Stimulated activated naive B cell treated with anti-CD40 and anti-IgM and Interleukin-4, amounts not matched to agents 10 μg/mL and 1 μg/mL and 100 μg/mL, for 72 hours (primary cell): ENCODE measurements around the gene TTC34.

Source experiments
- ATAC-seq, 2 donors: fragments of 150-1000 bp; cut with Tn5 transposase; replicated peaks; 2 replicates each; pipeline ENCODE4 v1.10.0; 2021; ENCODE audit warnings: moderate library complexity in 1 of 2
- DNase-seq: peaks from one replicate; pipeline ENCODE4 v3.0.0; 2021
- H3K27ac Mint-ChIP-seq: one replicate; pipeline ENCODE4 v1.8.0; 2022; ENCODE audit warnings: mild to moderate bottlenecking, mixed read lengths
- H3K27me3 Mint-ChIP-seq, 2 donors: one replicate each; pipeline ENCODE4 v1.8.0; 2022; ENCODE audit warnings: mixed read lengths in 2 of 2
- H3K36me3 Mint-ChIP-seq, 2 donors: one replicate each; pipeline ENCODE4 v1.8.0; 2022; ENCODE audit warnings: mixed read lengths in 2 of 2, mild to moderate bottlenecking in 1 of 2
- H3K4me1 Mint-ChIP-seq, 2 donors: one replicate each; pipeline ENCODE4 v1.8.0; 2022; ENCODE audit warnings: mixed read lengths in 2 of 2, mild to moderate bottlenecking in 1 of 2
- H3K4me3 Mint-ChIP-seq, 2 donors: one replicate each; pipeline ENCODE4 v1.8.0; 2022; ENCODE audit warnings: mild to moderate bottlenecking in 2 of 2, mixed read lengths in 2 of 2, moderate library complexity in 1 of 2
- H3K9me3 Mint-ChIP-seq, 2 donors: one replicate each; pipeline ENCODE4 v1.8.0; 2022; ENCODE audit warnings: mixed read lengths in 2 of 2, mild to moderate bottlenecking in 1 of 2

TTC34 gene

DNA sequence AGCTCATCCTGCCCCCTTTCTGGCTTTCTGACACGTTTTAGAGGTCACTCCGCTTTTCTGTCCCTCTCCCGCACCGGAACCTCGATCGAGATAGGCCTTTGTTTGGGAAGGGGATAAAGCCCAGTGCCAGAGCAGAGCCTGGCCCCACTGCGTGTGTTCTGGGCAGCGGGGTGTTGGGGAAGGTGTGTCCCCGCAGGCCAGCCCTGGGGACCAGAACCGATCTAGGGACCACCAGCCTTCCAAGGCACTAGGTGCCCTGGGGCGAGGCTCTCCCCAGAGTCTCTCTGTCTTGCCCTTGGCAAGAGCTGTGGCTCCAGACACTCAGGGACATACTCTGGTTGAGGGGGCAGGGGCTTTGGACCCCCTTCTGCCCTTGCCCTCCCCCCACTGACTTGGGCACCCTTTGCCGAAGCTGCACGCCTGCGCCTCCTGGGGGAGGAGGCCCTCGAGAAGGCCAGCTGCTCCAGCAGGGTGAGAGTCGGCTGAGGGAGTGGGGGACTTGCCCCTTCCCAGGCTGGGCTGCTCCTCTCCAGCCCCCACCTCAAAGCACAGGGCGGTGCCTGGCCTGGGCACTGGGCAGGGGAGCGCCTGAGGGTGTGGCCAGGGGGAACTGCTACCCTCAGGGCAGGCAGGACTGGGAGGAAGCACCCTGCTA is 198.5 kb downstream of the TTC34 start:
- Mint-ChIP-seq H3K36me3 (peaks cover 0 to 4% of the 10 kb centered on the region in 2 donors), H3K4me3 (no peak overlapping the region), H3K27ac (peak overlapping the region; percentile 16), H3K4me1 (no peaks in the 10 kb centered on the region), H3K9me3 (peaks cover 5% of the 10 kb centered on the region in 2 donors), H3K27me3 (peaks cover 11 to 15% of the 10 kb centered on the region in 2 donors)
- DNase-seq (no peak), ATAC-seq (no peak)

DNA sequence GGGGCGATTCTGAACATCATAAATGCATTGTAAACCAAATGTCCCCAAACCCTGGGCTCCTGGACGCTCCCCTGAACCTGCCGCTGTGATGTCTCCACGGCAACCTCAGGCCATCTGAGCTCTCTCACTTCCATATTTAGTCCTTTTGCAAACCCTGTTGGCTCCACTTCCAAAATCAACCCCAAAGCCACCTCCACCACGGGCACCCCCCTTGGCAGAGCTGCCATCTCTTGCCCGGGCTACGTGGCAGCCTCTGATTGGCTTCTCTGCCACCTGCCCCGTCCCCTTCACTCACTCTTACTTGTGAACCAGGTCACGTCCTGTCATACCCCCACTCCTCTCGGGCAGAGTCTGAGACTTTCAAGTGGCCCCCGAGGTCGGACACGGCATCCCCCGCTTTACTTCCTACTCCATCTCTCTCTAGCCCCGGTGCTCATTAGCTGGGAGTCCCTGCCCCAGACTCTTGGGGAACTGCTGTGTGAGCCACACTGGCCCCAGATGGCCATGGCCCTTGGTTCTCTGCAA is 199.1 kb downstream of the TTC34 start:
- DNase-seq (no peak), ATAC-seq (no peak)
- H3K27me3 Mint-ChIP-seq: peaks cover 18 to 22% of the 10 kb centered on the region in 2 donors
- H3K27ac Mint-ChIP-seq: no peak overlapping the region
- no peak overlapping the region for H3K4me3 Mint-ChIP-seq
- peaks cover 0 to 4% of the 10 kb centered on the region in 2 donors for H3K36me3 Mint-ChIP-seq
- peaks cover 0 to under 1% of the 10 kb centered on the region in 2 donors for H3K4me1 Mint-ChIP-seq
- peaks cover 5% of the 10 kb centered on the region in 2 donors for H3K9me3 Mint-ChIP-seq

DNA sequence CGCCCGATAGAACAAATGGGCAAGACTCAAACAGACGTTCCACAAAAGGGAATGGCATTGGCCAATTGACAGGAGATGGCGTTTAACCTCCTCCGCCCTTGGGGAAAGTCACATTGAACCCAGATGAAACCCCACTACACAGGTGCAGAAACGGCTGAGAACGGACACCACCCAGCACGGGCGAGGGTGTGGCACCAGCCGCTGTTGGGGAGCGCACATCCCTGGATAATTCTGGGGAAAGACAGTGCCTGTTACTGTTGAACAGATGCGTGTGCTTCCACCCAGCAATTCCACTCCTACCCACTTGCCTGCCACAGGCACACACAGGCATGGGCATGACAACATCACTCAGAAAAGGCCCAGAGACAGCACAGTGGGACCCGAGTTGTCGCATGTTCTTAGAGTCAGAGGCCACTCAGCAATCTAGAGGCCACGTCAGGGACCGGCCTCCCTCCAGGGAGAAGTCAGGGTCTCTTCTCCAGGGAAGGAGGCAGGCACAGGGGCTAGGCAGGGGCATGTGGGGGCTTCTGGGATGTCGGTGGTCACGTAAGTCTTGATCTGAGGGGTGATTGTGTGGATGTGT is 199.7 kb downstream of the TTC34 start:
- H3K9me3 Mint-ChIP-seq: peaks cover 5% of the 10 kb centered on the region in 2 donors
- ATAC-seq: no peak
- peaks cover 0 to 2% of the 10 kb centered on the region in 2 donors for H3K4me1 Mint-ChIP-seq
- H3K36me3 Mint-ChIP-seq: peaks cover 0 to 4% of the 10 kb centered on the region in 2 donors
- no peak overlapping the region for H3K27ac Mint-ChIP-seq
- H3K27me3 Mint-ChIP-seq: peaks cover 18 to 27% of the 10 kb centered on the region in 2 donors
- H3K4me3 Mint-ChIP-seq: no peak overlapping the region
- no peak for DNase-seq

DNA sequence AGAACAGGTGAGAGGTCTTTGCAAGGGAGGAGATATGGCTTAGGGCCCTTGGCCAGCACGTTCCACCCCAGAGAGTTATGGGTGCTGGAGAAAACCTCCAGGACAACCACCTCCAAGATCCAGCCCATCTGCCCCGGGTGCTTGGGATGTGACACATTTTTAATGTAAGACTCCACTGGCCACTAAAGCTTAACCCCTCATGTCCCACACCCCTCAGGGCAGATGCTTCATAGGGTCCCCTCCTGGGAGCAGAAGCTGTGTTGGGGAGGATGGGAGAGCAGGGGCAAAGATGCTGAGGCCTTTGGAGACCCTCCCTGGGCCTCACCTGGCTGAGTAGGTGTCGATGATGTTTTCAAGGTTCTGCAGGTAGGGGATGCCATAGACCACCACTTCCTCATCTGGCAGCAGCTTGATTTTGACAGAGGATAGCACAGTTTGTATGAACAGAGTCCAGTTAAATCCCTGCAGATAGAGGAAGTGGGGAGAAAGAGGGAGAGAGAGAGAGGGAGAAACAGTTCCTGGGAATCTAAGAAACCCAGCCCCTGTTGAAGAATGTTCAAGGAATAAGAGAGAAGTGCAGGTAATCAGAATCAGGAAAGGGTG is 203.1 kb downstream of the TTC34 start:
- no peak overlapping the region for H3K4me3 Mint-ChIP-seq
- no peak for DNase-seq
- peaks cover 0 to 4% of the 10 kb centered on the region in 2 donors for H3K36me3 Mint-ChIP-seq
- H3K4me1 Mint-ChIP-seq: peaks cover 2 to 6% of the 10 kb centered on the region in 2 donors
- no peak for ATAC-seq
- H3K9me3 Mint-ChIP-seq: peaks cover 5% of the 10 kb centered on the region in 2 donors
- H3K27ac Mint-ChIP-seq: no peak overlapping the region
- peaks cover 23 to 34% of the 10 kb centered on the region in 2 donors for H3K27me3 Mint-ChIP-seq

DNA sequence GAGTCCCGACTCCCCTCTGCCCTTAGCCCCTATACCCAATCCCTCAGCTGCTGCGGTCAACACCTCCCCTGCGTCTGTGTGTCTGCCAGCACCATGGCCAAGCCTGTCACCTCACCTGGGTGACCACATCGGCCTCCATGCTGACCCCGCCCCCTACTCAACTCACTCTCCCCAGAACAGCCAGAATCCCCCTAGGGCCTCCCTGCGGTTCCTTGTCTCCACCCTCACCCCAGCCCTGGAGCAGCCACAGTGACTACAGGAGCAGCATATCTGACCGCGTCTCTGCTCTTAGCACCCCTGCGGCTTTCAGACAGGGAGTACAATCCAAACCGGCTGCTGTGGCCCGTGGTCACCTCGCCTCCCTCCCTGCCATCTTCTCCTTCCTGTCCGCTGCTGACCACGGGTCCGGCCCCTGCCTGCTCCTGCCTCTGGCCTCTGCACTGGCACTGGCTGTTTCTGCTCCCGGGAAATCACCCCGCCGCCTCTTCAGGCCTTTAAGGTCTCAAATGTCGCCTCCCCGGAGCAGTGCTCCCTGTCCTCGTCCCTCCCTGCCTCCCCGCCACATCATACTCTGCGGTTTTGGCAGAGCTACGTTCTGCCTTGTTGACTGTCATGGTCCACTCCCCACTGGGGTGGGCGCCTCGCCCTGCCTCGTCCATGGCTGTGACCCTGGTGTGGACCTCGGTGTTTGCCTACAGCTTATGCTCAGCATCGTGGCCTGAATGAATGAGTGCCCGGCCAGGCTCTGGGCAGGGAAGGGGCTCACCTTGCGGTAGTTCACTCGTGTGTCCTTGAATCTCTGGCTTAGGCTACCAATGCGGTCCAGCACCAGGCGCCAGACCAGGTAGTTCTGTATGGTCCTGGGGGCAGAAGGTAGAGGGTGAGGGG is 203.8 kb downstream of the TTC34 start:
- H3K4me1 Mint-ChIP-seq: peaks cover 4 to 10% of the 10 kb centered on the region in 2 donors
- no peak overlapping the region for H3K4me3 Mint-ChIP-seq
- peaks cover 5% of the 10 kb centered on the region in 2 donors for H3K9me3 Mint-ChIP-seq
- peaks cover 20 to 35% of the 10 kb centered on the region in 2 donors for H3K27me3 Mint-ChIP-seq
- H3K27ac Mint-ChIP-seq: peak overlapping the region; percentile 10
- H3K36me3 Mint-ChIP-seq: peaks cover 0 to 4% of the 10 kb centered on the region in 2 donors
- ATAC-seq (no peak), DNase-seq (no peak)

DNA sequence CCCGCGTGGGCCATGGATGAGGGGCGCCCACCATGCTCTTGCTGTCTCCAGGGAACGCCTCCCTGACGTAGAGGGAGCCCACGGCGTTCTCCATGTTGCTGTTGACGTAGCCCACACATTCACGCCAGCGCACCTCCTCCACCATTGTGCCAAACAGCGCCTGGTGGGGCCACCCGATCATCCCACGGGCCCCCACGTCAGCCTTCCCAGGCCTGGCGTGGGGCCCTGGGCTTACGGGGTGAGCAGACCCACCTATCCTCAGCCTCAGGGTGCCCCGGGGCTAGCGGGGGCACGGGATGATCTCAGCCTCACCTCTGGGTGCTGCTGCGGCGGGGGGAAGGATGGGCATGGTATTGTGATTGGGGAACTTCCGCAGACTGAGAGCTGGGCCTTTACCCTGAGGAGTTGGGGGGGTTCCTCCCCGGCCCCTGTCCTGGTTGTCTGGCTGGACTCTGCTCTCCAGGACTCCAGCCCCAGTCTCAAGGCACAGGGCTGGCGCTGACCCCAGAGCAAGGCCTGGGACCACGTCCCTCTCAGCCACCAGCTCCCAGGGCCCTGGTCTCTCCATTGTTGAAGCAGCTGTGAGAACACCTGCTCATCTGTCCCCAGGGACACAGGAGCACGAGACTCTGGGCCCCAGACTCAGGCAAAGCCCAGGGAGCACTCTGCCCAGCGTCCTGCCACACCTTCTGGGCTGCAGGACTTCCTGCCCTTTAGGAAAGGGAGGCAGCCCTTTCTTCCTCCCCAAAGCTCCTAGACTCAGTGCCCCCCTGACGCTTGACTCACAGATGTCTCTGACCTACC is 204.8 kb downstream of the TTC34 start:
- Mint-ChIP-seq H3K4me3 (no peak overlapping the region), H3K4me1 (peaks cover 4 to 11% of the 10 kb centered on the region in 2 donors), H3K27ac (peak overlapping the region; percentile 20), H3K9me3 (peaks cover 5% of the 10 kb centered on the region in 2 donors), H3K27me3 (peaks cover 16 to 29% of the 10 kb centered on the region in 2 donors), H3K36me3 (peaks cover 0 to 4% of the 10 kb centered on the region in 2 donors)
- no peak for ATAC-seq
- DNase-seq: no peak

DNA sequence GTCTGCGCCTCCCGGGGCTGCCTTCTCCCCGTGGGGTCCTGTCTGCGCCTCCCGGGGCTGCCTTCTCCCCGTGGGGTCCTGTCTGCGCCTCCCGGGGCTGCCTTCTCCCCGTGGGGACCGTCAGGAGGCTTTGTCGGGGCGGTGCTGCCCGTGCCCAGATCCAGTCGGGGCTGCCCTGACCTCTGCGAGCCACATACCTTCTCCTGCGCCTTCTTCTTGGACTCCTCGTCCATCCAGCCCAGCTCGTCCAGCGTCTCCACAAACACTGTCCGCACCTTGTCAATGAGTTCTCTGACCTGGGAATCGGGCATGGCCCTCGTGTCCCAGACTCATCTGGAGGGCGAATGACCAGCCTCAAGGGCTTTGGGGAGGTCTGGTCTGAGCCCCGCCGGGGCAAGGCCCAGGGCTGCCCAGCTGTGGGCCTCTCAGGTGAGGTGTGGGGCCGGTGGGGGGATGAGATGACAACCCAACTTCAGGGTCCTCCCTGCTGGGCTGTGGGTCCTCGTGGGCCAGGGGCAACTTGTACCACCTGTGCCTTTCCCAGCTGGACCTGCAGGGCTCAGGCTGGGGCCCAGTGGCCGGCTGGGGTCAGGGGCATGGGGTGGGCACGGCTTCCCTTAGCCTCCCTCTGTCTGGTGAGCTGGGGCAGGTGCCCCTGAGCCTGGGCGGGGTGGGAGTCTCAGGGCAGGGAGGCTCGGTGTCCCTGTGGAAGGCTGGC is 205.5 kb downstream of the TTC34 start:
- DNase-seq (no peak), ATAC-seq (no peak)
- no peak overlapping the region for H3K27ac Mint-ChIP-seq
- H3K4me1 Mint-ChIP-seq: peaks cover 4 to 11% of the 10 kb centered on the region in 2 donors
- peaks cover 5% of the 10 kb centered on the region in 2 donors for H3K9me3 Mint-ChIP-seq
- no peak overlapping the region for H3K4me3 Mint-ChIP-seq
- H3K27me3 Mint-ChIP-seq: peaks cover 13 to 29% of the 10 kb centered on the region in 2 donors
- H3K36me3 Mint-ChIP-seq: peaks cover 0 to 4% of the 10 kb centered on the region in 2 donors

DNA sequence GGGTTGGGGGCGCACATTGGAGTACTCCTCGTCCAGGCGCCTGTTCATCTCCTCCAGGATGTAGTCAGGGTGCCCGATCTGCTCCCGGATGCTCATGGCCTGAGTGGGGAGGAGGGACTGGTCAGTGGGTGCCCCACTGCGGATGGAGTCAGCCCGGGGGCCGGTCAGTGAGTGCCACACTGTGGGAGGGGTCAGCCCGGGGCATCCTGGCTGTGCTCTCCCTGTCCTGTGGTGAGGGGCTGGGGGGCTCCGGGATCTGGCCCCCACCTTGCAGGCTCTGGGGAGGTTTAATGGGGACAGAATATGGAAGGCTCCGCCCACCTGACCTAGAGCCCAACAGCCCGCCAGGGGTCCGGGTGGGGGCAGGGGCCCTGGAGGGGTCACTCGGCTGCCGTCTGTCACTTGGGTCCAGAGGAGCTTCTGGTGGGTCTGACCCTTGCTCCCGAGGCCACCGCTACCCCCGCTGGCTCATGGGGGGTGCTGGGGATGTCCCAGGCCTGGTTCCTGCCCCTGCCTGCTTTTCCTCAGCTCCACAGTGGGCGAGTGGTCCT is 206.2 kb downstream of the TTC34 start:
- peaks cover 4 to 11% of the 10 kb centered on the region in 2 donors for H3K4me1 Mint-ChIP-seq
- H3K4me3 Mint-ChIP-seq: no peak overlapping the region
- DNase-seq (no peak), ATAC-seq (no peak)
- peaks cover 13 to 29% of the 10 kb centered on the region in 2 donors for H3K27me3 Mint-ChIP-seq
- no peak overlapping the region for H3K27ac Mint-ChIP-seq
- H3K36me3 Mint-ChIP-seq: peaks cover 0 to 4% of the 10 kb centered on the region in 2 donors
- peaks cover 5% of the 10 kb centered on the region in 2 donors for H3K9me3 Mint-ChIP-seq

DNA sequence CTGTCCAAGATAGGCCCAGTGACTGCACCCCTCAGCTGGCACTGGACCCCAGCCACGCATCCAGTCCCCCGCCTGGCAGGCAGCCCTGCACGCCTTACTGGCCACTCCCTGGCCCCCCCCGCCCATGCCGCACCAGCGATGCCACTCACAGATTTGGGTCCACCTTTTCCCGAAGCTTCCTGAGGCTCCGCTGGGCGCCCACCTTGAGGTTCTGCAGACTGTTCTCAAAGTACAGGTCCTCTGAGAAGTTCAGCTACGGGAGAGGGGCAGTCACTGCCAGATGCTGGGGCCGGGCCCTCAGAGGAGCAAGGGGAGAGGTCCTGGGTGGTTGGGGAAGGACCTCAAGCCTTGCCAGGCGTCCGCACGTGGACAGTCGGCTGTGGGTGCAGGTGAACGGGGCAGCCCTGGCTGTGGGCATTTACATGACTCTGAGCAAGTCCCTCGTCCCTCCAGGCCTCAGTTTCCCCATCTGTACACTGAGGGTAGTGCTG is 206.8 kb downstream of the TTC34 start:
- no peak overlapping the region for H3K27ac Mint-ChIP-seq
- peaks cover 0 to 9% of the 10 kb centered on the region in 2 donors for H3K36me3 Mint-ChIP-seq
- peaks cover 13 to 29% of the 10 kb centered on the region in 2 donors for H3K27me3 Mint-ChIP-seq
- peaks cover 5% of the 10 kb centered on the region in 2 donors for H3K9me3 Mint-ChIP-seq
- no peak for ATAC-seq
- no peak overlapping the region for H3K4me3 Mint-ChIP-seq
- DNase-seq: no peak
- H3K4me1 Mint-ChIP-seq: peaks cover 4 to 11% of the 10 kb centered on the region in 2 donors

DNA sequence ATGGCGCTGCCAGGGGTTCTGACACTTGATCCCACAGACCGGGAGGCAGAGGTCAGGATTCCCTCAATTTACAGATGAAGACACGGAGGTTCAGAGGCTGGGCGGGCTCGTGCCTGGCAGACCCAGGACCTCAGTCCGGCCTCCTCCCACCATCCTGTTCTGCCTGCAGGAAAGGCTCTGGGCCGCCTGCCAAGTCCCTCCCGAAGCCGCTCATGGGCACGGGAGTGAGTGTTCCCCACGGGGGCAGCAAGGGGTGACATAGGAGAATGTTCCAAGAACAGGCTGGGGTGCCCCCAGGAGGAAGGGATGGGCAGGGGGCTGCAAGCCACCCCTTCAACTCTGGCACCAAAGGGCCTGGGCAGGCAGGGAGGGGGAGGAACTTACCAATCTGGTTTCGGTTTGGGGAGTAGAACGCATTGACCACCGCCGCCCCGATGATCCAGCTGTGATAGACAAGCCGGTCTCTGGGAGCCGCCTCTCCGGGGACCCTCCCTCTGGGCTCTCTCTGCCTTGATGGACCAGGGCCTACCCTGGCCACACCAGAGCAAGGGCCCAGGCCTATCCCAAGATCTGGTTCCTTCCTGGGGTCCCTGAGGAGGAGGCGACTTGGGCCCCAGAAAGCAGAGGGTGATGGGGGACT is 207.4 kb downstream of the TTC34 start:
- peaks cover 5% of the 10 kb centered on the region in 2 donors for H3K9me3 Mint-ChIP-seq
- peaks cover 0 to 14% of the 10 kb centered on the region in 2 donors for H3K36me3 Mint-ChIP-seq
- H3K4me1 Mint-ChIP-seq: peaks cover 4 to 11% of the 10 kb centered on the region in 2 donors
- DNase-seq: no peak
- no peak overlapping the region for H3K27ac Mint-ChIP-seq
- peaks cover 13 to 29% of the 10 kb centered on the region in 2 donors for H3K27me3 Mint-ChIP-seq
- ATAC-seq: no peak
- no peak overlapping the region for H3K4me3 Mint-ChIP-seq

DNA sequence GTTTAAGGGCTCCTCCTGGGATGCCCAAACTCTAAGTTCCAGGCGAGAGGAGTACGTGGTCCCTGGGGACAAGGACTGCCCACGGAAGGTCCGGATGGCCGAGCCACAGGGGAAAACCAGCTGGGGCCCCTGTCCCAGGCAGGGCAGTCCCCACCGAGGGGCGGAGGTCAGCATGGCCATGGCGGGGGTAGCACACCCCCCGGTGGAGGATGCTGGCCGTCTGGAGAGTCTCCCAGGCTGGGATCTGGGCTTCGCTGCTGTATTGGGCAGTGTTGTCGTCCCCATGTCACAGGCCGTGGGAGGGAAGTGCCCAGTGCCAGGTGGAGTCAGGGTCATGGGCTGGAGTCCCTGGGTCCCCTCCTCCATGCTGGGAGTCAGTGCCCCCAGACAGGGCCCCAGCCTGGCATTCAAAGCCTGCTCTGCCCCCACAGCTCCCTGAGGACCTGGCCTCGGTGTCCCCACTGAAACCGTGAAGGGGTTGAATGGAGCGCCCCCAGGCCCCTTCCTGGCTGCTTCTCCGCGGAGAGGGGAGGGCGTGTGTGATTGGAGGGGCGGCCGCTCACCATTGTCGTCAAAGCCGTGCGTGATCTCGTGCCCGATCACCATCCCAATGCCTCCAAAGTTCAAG is 208.1 kb downstream of the TTC34 start:
- no peak for DNase-seq
- Mint-ChIP-seq H3K27ac (no peak overlapping the region), H3K27me3 (peaks cover 13 to 29% of the 10 kb centered on the region in 2 donors), H3K4me3 (no peak overlapping the region), H3K36me3 (peaks cover 0 to 14% of the 10 kb centered on the region in 2 donors), H3K4me1 (peaks cover 4 to 11% of the 10 kb centered on the region in 2 donors), H3K9me3 (peaks cover under 1% of the 10 kb centered on the region in 2 donors)
- ATAC-seq: no peak

DNA sequence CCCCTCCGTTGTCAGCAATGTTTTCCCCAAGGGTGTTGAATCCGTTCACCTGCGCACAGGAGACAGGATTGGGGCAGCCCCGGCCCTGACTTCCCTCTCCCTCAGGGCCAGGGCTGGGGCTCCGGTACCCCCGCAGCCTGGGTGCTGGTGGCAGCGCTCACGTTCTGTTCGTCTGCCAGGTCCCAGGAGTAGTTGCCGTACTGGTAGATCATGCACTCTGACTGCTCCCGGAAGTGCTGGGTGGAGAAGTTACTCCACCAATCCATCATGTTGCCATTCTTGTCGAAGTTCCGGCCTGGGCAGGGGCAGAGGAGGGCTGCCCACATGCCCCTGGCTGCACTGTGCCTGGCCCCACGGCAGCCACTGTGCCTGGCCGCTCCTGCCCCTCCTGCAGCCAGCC is 208.8 kb downstream of the TTC34 start:
- Mint-ChIP-seq H3K27me3 (peaks cover 8 to 25% of the 10 kb centered on the region in 2 donors), H3K9me3 (no peaks in the 10 kb centered on the region), H3K4me1 (peaks cover 4 to 16% of the 10 kb centered on the region in 2 donors), H3K36me3 (peaks cover 0 to 14% of the 10 kb centered on the region in 2 donors), H3K4me3 (peak overlapping the region in 1 of 2 donors; percentile 25), H3K27ac (no peak overlapping the region)
- DNase-seq: no peak
- no peak for ATAC-seq
